Effector CD4-positive, alpha-beta T cell (primary cell): ENCODE results near the gene DNM2.
"Not testable (repeated sequence)": the region's sequence is repeated elsewhere in the genome, so short reads cannot be mapped to it uniquely, and the experiment has no call there.

Experiments used
- DNase-seq: peaks from one replicate; pipeline ENCODE4 v3.0.0-alpha.2; 2020
- total RNA-seq: gene quantifications from one replicate; lab custom pipeline; 2026; lab: John Stamatoyannopoulos, UW

DNM2 gene
- 294 reads per million, percentile 95 among the genes with 10 or more reads in this experiment for total RNA-seq

DNA sequence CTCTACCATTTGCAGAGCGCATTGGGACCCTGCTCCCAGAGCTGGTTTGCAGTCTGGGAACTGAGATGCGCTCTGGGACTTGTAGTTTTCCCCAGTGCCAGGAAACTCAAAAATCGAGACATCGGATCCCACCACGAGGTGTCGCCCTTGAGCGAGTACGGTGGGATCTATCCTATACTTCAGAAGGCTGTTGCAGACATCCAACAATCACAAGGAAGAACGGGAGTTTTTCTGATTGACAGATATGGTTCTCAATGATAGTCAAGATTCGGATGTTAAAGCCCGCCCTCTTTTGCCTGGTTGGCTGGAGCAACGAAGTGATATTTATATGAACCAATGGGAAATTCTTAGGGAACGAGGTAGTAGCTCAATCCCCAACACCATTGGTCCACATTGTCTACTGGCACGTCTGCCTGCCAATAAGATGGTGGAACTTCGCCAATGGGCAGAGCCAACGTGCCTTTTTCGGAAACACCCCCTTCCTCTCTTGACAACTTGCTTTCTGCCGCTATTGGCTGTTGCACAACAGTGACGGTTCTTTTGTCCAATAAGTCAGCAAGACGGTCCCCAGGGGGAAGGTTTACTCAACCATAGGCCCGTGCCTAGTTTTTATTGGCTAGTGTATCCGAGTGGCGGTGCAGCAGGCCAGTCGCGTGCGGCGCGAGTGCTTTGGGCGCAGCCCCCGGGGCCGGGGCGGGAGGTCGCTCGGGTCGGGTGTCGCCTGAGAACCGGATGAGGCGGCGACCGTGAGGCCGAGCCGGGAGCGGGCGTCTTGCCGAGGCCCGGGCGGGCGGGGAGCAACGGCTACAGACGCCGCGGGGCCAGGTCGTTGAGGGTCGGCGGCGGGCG is at the start of gene DNM2:
TSS of gene DNM2 (plus strand) at position 724 of the 849 bp plus-strand sequence. CDS start 164 bp downstream, outside the sequence.
- peak; percentile 96 for DNase-seq

DNA sequence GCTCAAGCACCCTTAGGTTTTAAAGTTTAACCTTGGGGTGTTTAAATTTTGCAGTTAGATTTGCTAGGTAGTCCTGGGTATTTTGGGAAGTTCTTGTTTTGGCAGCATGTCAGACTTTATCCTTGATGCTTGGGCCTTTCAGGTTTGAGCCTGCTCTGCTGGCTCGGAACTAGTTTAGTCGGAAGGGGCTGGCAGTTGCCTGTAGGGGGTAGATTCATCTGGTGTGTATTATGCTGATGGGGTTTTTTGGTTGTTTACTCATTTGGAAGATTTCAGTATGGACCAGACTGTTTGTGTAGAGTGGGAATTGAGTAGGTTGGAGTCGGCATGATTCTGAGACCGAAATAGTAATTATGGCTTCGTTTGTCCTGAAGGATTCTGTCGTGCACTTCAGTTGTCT is 48.6 kb upstream of the DNM2 start:
- DNase-seq = no peak

DNA sequence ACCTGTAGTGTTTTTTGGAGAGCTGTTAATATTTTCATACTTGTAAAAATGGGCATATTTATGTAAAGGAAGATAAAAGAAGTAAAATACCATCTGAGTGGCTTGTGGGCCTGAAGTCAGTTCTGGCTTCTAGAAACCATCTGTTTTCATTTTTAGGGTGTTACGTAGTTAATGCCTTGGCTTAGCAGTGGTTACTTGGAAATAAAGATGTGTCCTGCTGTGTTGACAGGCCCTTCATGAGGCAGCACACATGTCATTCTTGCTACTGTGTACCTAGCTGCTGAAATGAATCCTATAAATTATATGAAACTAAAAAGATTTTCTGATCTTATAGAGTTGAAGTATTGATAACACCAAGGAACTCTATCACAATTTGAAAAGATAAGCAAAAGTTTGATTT is 47.7 kb upstream of the DNM2 start:
- no peak for DNase-seq

DNA sequence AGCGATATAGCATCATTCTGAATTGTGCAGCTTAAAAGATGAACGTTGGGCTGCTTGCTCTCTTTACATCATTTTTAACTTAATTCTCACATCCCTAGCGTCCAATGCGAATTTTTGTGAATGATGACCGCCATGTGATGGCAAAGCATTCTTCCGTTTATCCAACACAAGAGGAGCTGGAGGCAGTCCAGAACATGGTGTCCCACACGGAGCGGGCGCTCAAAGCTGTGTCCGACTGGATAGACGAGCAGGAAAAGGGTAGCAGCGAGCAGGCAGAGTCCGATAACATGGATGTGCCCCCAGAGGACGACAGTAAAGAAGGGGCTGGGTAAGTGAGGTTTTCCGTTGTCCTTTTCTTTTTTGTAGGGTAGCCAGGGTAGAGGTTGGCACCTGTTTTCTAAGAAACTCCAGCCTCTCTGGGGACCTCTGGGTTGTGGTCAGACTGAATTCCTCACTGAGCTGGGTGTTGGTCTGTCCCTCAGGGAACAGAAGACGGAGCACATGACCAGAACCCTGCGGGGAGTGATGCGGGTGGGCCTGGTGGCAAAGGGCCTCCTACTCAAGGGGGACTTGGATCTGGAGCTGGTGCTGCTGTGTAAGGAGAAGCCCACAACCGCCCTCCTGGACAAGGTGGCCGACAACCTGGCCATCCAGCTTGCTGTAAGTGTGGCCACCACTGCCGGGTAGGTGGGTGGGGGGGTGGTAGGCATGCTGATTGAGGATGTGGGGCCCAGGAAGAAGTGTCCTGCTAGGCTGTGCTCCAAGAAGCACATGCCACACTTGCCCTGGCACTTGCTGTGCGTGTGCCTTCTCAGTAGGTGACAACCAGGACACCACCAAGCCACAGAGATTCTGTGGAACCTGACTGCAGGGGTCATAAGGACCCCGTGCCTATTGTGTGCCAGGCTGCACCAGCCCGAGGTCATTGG is 46.7 kb upstream of the DNM2 start:
- DNase-seq = no peak

DNA sequence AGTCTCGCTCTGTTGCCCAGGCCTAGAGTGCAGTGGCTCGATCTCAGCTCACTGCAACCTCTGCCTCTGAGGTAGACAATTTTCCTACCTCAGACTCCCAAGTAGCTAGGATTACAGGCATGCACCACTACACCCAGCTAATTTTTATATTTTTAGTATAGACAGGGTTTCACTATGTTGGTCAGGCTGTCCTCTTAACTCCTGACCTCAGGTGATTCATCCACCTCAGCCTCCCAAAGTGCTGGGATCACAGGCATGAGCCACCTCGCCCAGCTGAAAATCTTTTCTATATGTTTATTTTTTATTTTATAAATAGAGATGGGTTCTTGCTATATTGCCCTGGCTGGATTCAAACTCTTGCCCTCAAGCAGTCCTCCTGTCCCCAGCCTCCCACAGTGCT is 46.0 kb upstream of the DNM2 start:
- not testable (repeated sequence) for DNase-seq

DNA sequence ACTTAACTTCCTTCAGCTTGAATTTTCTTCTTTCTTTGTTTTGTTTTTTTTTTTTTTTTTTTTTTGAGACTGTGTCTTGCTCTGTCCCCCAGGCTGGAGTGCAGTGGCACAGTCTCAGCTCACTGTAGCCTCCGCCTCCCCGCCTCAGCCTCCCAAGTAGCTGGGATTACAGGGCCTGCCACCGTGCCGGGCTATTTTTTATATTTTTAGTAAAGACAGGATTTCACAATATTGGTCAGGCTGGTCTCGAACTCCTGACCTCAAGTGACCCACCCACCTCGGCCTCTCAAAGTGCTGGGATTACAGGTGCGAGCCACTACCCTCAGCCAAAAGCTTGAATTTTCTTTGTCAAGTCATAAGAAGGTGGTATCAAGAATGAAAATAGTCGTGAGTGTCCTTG is 42.7 kb upstream of the DNM2 start:
- DNase-seq = not testable (repeated sequence)

DNA sequence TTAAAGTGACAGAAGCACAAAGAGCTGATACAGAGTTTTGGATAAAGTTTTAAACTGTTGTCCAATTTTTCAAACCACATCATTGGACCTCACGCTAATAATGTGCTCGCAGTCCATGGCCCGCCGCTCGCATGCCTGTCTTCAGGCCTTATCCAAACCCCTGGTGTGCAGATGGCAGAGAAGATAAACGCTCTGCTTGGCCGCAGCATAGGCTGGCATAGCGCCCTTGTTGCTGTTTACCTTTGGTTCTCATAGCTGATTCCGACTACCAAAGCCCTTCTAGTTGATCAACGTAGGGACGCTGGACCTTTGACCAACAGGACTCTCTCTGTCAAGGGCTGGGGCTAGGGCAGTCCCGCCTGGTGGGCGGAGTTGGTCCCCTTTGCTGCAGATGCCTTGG is 40.1 kb upstream of the DNM2 start:
- DNase-seq = no peak

DNA sequence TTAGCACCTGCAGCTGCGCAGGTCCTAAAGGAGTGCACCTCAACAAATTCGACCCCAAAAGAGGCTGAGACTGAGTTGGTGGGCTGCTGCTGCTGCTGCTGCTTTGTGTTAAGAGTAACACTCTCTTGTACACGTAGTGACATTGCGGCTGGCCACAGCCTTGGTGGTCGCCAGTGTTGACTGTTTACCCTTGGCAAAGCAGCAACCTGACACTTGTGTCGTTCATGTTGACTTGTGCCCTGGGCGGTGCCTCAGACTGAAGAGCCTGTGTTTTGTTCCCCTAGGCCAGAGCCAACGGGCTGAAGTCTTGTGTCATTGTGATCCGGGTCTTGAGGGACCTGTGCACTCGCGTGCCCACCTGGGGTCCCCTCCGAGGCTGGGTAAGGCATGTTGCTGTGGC is 39.1 kb upstream of the DNM2 start:
- no peak for DNase-seq

DNA sequence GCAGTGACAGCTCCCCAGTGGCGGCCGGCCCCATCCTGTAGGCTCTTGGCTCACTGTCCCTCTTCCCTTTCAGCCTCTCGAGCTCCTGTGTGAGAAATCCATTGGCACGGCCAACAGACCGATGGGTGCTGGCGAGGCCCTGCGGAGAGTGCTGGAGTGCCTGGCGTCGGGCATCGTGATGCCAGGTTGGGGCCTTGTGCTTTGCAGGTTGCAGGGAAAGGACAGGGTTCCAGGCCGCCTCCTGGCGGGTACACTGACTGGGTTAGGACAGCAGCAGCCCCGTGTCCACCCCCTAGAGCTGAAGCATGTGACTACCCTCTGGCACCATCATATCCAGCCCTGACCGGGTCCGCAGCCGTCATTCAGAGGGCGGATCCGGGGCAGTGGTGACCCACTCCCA is 38.1 kb upstream of the DNM2 start:
- DNase-seq = no peak

DNA sequence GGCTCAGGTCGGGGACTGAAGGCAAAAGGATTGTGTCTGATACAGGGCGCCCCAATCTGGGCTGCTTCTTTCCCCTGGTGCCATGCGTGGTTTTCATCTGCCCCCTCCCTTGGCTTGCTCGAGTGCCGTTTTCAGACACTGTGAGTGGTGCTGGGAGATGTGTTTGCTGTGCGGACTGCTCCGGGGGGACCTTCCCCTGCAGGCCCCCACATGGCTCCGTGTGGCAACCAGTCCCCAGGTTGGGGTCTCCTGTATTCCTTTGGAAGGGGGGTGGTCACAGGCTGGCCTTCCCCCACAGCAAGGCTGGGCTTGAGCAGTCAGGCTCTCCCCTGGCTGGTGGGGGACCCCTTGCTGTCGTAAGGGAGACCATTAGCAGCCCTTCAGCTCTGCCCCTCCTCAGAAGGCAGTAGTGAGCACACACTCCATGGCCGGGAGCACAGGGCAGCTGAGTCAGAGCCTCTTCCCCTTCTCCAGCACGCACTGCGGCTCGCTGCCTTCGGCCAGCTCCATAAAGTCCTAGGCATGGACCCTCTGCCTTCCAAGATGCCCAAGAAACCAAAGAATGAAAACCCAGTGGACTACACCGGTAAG is 37.2 kb upstream of the DNM2 start:
- no peak for DNase-seq

DNA sequence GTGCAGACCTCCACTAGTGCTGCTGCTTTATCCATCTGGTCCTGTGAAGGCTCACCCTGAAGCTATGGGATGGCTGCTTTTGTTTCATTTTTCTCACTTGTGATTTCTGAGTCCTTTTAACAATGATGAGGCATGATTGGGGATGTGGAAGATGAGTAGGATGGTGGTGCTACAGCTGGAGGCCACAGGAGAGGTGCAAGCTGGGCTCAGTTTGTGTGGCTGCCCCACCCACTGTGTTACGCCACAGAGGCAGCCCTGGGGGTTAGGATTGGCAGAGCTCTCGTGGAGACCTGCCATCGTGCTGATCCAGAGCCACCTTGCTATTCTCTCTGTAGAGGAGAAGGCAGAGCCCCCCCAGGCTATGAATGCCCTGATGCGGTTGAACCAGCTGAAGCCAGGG is 36.2 kb upstream of the DNM2 start:
- DNase-seq = no peak

DNA sequence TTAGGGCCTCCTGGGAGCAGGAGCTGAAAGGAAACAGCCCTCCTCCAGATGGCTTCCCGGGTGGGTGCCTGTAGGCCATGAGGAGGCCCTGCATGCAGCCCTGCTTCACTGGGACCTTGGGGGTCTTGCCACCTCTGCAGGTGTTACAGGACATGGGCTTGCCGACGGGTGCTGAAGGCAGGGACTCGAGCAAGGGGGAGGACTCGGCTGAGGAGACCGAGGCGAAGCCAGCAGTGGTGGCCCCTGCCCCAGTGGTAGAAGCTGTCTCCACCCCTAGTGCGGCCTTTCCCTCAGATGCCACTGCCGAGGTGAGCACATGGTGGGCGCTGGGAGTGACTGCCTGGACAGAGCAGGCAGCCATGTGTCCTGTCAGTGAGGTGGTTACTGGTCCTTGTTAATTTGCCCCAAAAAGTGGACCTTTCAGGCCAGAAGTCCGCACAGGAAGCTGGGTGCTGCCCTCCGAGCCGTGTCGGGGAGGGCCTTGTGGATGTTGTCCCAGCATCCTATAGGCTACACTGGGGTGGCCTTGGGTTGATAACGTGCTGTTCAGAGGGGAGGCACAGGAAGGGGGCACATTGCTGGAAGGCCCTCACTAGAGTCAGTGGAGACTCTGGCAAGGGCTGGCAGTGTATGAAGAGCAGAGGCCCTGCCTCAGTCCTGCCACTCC is 35.3 kb upstream of the DNM2 start:
- DNase-seq = no peak

DNA sequence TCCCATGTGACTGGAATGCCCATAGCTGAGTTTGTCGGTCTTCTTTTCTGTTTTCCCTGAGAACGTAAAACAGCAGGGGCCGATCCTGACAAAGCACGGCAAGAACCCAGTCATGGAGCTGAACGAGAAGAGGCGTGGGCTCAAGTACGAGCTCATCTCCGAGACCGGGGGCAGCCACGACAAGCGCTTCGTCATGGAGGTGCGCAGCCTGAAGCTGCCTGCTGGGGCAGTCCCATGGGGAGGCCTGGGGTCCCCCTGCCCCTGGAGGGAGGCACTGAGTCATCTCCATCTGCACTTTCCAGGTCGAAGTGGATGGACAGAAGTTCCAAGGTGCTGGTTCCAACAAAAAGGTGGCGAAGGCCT is 34.8 kb upstream of the DNM2 start:
- no peak for DNase-seq

DNA sequence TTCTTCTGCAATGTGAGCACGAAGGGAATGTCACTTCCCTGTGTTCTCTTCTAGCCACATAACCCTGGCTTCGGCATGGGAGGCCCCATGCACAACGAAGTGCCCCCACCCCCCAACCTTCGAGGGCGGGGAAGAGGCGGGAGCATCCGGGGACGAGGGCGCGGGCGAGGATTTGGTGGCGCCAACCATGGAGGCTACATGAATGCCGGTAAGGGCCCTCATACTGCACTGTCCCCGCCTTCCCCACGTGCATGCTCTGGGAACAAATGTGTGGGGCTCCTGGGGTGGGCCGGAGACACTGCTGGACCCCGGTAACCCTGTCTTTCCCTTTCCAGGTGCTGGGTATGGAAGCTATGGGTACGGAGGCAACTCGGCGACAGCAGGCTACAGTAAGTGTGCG is 34.3 kb upstream of the DNM2 start:
- DNase-seq = no peak

DNA sequence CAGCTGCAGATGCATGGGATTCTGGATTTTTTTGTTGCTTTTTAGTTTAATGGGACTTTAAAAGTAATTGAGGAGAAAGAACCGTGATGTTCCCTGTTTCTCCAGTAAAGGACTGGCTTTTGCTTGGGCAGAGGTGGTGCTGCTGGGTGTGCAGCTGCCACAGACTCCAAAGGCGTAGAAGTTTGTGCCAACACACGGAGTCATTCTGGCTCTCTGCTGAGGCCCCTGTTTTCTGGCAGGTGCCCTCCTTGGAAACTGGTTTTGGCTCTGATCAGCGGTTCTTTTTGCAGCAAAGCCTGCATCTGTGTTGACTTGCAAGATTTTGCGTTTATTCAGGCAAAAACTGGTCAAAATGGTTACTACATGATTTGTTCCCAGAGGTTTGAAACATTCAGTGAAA is 32.7 kb upstream of the DNM2 start:
- DNase-seq = no peak

DNA sequence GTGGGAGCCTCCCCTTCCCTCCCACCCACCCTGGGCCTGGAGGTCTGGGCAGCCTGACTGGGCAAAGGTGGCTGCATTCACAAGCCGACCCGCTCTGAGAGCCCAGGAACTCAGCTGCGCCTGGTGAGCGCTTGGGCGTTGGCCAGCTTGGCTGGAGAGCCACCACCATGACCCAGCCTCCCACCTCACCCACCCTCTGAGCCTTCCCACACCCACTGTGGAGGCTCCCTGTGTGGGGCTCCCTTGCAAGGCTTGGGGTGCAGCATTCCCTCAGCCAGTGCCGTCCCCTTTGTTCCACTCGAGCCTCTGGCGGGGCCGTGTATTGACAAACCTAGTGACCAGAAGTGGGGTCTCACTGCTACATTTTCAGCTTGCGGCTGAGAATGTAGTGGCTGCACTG is 31.7 kb upstream of the DNM2 start:
- DNase-seq = no peak

DNA sequence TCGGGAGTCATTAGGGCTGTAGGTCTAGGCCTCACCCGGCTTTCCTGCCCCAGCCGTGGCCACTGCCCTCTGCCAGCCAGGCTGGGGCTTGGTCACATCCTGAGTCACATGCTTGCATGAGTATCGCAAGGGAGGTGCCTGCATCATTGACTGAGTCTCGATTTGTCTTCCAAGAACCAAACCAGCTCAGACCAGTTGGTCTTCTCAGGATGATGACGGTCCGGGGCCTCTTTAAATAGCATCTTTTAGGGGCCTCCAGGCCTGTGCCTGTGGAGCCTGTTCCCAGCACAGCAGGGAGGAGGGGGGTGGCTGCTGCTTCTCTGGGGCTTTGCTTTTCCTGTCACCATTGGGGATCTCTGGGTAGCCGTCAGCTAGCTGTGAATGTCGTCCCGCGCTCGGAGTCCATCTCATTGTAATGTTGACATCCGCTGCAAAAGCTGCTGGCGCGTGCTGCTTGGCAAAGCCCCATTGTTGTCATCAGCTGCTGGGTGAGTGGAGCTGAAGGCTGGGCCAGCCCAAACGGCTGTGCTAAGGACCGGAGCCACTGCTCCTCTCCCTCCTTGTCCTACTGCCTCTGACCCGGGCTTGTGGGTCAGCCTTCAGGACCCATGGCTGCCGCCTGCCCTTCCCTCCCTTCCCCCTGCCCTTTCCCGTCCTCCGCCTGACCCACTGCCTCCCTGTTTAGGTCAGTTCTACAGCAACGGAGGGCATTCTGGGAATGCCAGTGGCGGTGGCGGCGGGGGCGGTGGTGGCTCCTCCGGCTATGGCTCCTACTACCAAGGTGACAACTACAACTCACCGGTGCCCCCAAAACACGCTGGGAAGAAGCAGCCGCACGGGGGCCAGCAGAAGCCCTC is 31.0 kb upstream of the DNM2 start:
- DNase-seq = no peak

DNA sequence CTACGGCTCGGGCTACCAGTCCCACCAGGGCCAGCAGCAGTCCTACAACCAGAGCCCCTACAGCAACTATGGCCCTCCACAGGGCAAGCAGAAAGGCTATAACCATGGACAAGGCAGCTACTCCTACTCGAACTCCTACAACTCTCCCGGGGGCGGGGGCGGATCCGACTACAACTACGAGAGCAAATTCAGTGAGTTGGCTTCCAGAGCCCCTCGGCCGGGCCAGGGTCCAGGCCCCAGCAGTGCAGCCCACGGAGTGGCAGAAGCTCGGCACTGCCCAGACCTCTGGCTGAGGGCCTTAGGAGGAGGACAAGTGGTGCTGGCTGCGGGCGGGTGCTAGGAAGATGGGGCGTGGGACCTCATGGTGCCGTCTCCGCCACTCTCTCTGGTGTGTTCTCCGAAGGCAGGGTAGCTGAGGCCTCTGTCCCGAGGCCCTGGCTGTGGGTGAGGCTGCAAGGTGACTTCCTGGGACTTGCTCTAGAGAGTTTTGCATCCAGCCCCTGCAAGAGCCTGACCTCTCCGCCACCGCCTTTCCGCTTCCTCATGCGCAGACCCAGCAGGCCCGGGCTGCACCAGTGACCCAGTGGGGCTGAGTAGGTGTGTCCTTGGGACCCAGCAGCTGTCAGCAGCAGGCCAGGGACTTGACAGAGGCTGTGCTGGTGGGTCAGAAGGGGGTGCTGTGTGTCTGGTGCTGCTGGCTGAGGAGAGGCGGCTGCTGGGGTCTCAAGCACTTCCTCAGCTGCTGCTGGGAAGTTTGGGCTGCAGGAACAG is 30.2 kb upstream of the DNM2 start:
- DNase-seq = no peak

DNA sequence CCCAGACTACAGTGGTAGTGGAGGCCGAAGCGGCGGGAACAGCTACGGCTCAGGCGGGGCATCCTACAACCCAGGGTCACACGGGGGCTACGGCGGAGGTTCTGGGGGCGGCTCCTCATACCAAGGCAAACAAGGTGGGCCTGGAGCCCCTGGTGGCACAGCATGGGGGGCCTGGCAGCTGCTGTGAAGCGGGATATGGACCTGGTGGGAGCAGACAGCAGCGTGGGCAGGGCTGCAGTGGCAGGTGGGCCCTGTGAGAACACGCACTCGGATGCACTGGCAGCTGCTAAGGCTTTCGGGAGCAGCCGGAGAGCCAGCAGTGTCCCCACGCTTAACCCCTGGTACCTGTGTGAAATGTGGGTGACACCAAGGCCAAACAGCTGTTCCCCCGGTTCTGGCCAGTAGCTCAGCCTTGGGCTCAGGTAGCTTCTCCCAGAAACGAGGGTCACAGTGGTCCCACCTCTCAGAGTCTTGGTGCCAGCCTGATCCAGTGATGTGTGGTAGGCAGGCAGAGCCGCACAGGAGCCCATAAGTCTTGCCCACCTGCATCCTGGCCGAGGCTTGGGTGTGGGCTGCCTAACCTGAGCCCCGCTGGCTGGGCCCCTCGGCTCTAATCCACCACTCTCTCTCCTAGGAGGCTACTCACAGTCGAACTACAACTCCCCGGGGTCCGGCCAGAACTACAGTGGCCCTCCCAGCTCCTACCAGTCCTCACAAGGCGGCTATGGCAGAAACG is 29.2 kb upstream of the DNM2 start:
- no peak for DNase-seq

DNA sequence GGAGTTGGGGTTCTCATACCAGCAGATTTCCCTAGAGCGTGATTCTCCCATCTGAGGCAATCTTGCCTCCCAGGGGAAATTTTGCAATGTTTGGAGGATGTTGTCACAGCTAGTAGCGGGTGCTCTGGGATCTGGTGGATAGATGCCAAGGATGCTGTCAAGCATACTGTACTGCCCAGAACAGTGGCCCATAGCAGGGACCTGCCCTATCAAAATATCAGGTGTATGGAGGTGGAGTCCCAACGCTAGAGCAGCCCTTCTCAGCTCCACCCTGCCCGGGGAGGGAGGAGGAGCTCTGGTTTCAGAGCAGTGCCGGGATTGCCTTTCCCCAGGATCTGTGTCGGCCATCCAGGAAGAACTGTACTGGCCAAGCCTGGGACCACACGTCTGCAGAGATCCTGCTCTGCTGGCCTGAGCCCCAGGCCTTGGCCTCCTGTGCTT is 27.5 kb upstream of the DNM2 start:
- DNase-seq = no peak
